DOHH2 (cell line): ENCODE measurements around the gene SLC30A2.

ENCODE experiments used
- H3F3A ChIP-seq: fragments of 200-600 bp; sonication (generic), shearing (Covaris generic); 2 replicates; pipeline ENCODE4 v1.6.0; 2016; ENCODE audit warnings: antibody characterized with exemption, mild to moderate bottlenecking; ENCODE audit not compliant: control insufficient read depth, insufficient read depth
- H3K27ac ChIP-seq: fragments of 200-600 bp; sonication (generic); 2 replicates; pipeline ENCODE4 v1.5.1; 2014; ENCODE audit warnings: low read depth, mild to moderate bottlenecking, low read length, moderate library complexity
- H3K27me3 ChIP-seq: fragments of 200-600 bp; sonication (generic); 2 replicates; pipeline ENCODE4 v1.6.1; 2014; ENCODE audit warnings: mild to moderate bottlenecking, low read length, mixed read lengths; ENCODE audit not compliant: control insufficient read depth
- H3K36me3 ChIP-seq: fragments of 200-600 bp; sonication (generic); 2 replicates; pipeline ENCODE4 v1.6.1; 2014; ENCODE audit warnings: mild to moderate bottlenecking, low read length, moderate library complexity, mixed read lengths; ENCODE audit not compliant: control insufficient read depth
- H3K4me1 ChIP-seq: fragments of 200-600 bp; sonication (generic); 2 replicates; pipeline ENCODE4 v1.6.1; 2014; ENCODE audit warnings: mild to moderate bottlenecking, low read length, mixed read lengths; ENCODE audit not compliant: control insufficient read depth
- H3K4me2 ChIP-seq: fragments of 200-600 bp; sonication (generic); 2 replicates; pipeline ENCODE4 v1.6.0; 2014; ENCODE audit warnings: mild to moderate bottlenecking, low read length, moderate library complexity
- H3K4me3 ChIP-seq: fragments of 200-600 bp; sonication (generic); 2 replicates; pipeline ENCODE4 v1.5.1; 2014; ENCODE audit warnings: mild to moderate bottlenecking, low read length, mixed read lengths
- H3K79me2 ChIP-seq: fragments of 200-600 bp; sonication (generic); 2 replicates; pipeline ENCODE4 v1.6.1; 2014; ENCODE audit warnings: mild to moderate bottlenecking, low read length, mixed read lengths; ENCODE audit not compliant: control insufficient read depth
- H3K9me2 ChIP-seq: fragments of 200-600 bp; sonication (generic); replicated peaks from 2 replicates; pipeline ENCODE4 v1.6.1; 2014; ENCODE audit warnings: mild to moderate bottlenecking, low read length, mixed read lengths; ENCODE audit not compliant: control insufficient read depth
- H3K9me3 ChIP-seq: fragments of 200-600 bp; sonication (generic); 2 replicates; pipeline ENCODE4 v1.6.1; 2014; ENCODE audit warnings: antibody characterized with exemption, low read length, mixed read lengths; ENCODE audit not compliant: control insufficient read depth, insufficient read depth
- H4K20me1 ChIP-seq: fragments of 200-600 bp; sonication (generic); 2 replicates; pipeline ENCODE4 v1.6.0; 2014; ENCODE audit warnings: low read depth, mild to moderate bottlenecking, antibody characterized with exemption, low read length, moderate library complexity; ENCODE audit not compliant: control insufficient read depth, insufficient read depth
- CTCF ChIP-seq: fragments of 200-600 bp; sonication (generic); IDR thresholded peaks from one replicate; pipeline ENCODE4 v1.5.1; 2014; ENCODE audit warnings: antibody characterized with exemption, mild to moderate bottlenecking, low read depth, low read length; ENCODE audit not compliant: poor library complexity, severe bottlenecking
- EZH2phosphoT487 ChIP-seq: fragments of 200-600 bp; sonication (generic); IDR thresholded peaks from 2 replicates; pipeline ENCODE4 v1.6.1; 2017; ENCODE audit warnings: borderline replicate concordance, mild to moderate bottlenecking, antibody characterized with exemption, low read length, moderate library complexity, mixed read lengths

SLC30A2 gene

GRCh38 chr1:26044414-26044813 is 1.5 kb downstream of the SLC30A2 start:
- no peak for TF ChIP-seq EZH2phosphoT487
- no peak for TF ChIP-seq CTCF
- Histone ChIP-seq H3K4me3 (no peak overlapping the region), H3K4me1 (no peaks in the 10 kb centered on the region), H3K27me3 (peaks cover 34% of the 10 kb centered on the region; the same call in 1 of the 2 replicates), H3K36me3 (no peaks in the 10 kb centered on the region), H3K79me2 (no peaks in the 10 kb centered on the region), H3K4me2 (no peak overlapping the region), H4K20me1 (no peaks in the 10 kb centered on the region), H3F3A (no peaks in the 10 kb centered on the region), H3K9me2 (no peaks in the 10 kb centered on the region), H3K27ac (no peak overlapping the region), H3K9me3 (no peaks in the 10 kb centered on the region)

GRCh38 chr1:26043765-26044164 is 2.2 kb downstream of the SLC30A2 start:
- Histone ChIP-seq H3K27ac (no peak overlapping the region), H3K4me1 (no peaks in the 10 kb centered on the region), H3K79me2 (no peaks in the 10 kb centered on the region), H3F3A (no peaks in the 10 kb centered on the region), H3K36me3 (no peaks in the 10 kb centered on the region), H4K20me1 (no peaks in the 10 kb centered on the region), H3K27me3 (peaks cover 28% of the 10 kb centered on the region; the same call in 1 of the 2 replicates), H3K9me3 (no peaks in the 10 kb centered on the region), H3K4me2 (no peak overlapping the region), H3K4me3 (no peak overlapping the region), H3K9me2 (no peaks in the 10 kb centered on the region)
- TF ChIP-seq EZH2phosphoT487 (no peak), CTCF (no peak)

GRCh38 chr1:26041978-26042377 is 3.9 kb downstream of the SLC30A2 start:
- H3K27me3 ChIP-seq: peaks cover 16% of the 10 kb centered on the region; the same call in 1 of the 2 replicates
- no peaks in the 10 kb centered on the region for H3K9me3 ChIP-seq
- H3K79me2 ChIP-seq: no peaks in the 10 kb centered on the region
- TF ChIP-seq EZH2phosphoT487 (no peak), CTCF (no peak)
- no peaks in the 10 kb centered on the region for H3K4me1 ChIP-seq
- H3K4me3 ChIP-seq: no peak overlapping the region
- no peaks in the 10 kb centered on the region for H3K9me2 ChIP-seq
- H3K27ac ChIP-seq: no peak overlapping the region
- no peaks in the 10 kb centered on the region for H4K20me1 ChIP-seq
- H3K36me3 ChIP-seq: no peaks in the 10 kb centered on the region
- no peak overlapping the region for H3K4me2 ChIP-seq
- H3F3A ChIP-seq: no peaks in the 10 kb centered on the region

GRCh38 chr1:26041401-26041800 is 4.5 kb downstream of the SLC30A2 start:
- Histone ChIP-seq H3K27me3 (peaks cover 16% of the 10 kb centered on the region; the same call in 1 of the 2 replicates), H3K4me2 (no peak overlapping the region)

More at GRCh38 chr1:26041401-26041800, 4.5 kb downstream of the SLC30A2 start:
- Histone ChIP-seq H3F3A (no peaks in the 10 kb centered on the region), H3K27ac (no peak overlapping the region), H3K4me3 (no peak overlapping the region), H3K36me3 (no peaks in the 10 kb centered on the region), H3K9me3 (no peaks in the 10 kb centered on the region), H3K9me2 (no peaks in the 10 kb centered on the region), H3K4me1 (no peaks in the 10 kb centered on the region), H3K79me2 (no peaks in the 10 kb centered on the region), H4K20me1 (no peaks in the 10 kb centered on the region)
- TF ChIP-seq CTCF (no peak), EZH2phosphoT487 (no peak)
